Ishikawa (cell line): ENCODE results near the gene VTA1.

ENCODE experiments used
- FOXM1 ChIP-seq: IDR thresholded peaks from 2 replicates; pipeline ENCODE4 v1.6.1; 2012; ENCODE audit warnings: low read depth, borderline replicate concordance
- REST ChIP-seq: IDR thresholded peaks from 2 replicates; pipeline ENCODE4 v1.6.1; 2012; ENCODE audit warnings: low read depth, mild to moderate bottlenecking

GRCh38 chr6:142184307-142184706, 37.2 kb downstream of the VTA1 start:
- no peak for TF ChIP-seq FOXM1
- TF ChIP-seq REST, result no peak
